Peyer's patch (tissue), 4 donors: ENCODE measurements around the gene MYO18B. TPM values are rescaled to one million over a fixed set of nuclear protein-coding genes. Genes with fewer than 3 reads are reported as not detected.

Source experiments
- DNase-seq, 3 donors: peaks; one replicate each; pipeline ENCODE4 v3.0.0-alpha.2; 2017 to 2019
- H3K27ac ChIP-seq, 4 donors: fragments of 200-600 bp; sonication (generic); one replicate each; pipeline ENCODE4 v1.5.1; 2016 to 2019
- H3K27me3 ChIP-seq, 2 donors: fragments of 200-600 bp; sonication (generic); one replicate each; pipeline ENCODE4 v1.5.1; 2019
- H3K36me3 ChIP-seq, 3 donors: fragments of 200-600 bp; sonication (generic); one replicate each; pipeline ENCODE4 v1.5.1; 2016 to 2019
- H3K4me1 ChIP-seq, 4 donors: fragments of 200-600 bp; sonication (generic); one replicate each; pipeline ENCODE4 v1.5.1; 2016 to 2019
- H3K4me3 ChIP-seq, 4 donors: fragments of 200-600 bp; sonication (generic); 1 replicate in 3 of 4; 2 replicates in 1 of 4; pipeline ENCODE4 v1.5.1; 2016 to 2019; ENCODE audit warnings: mild to moderate bottlenecking in 1 of 4
- H3K9me3 ChIP-seq, 4 donors: fragments of 200-600 bp; sonication (generic); one replicate each; pipeline ENCODE4 v1.5.1; 2016 to 2019; ENCODE audit warnings: mild to moderate bottlenecking in 1 of 4
- CTCF ChIP-seq, 6 experiments: fragments of 450-650 bp in 4 of 6; fragments of 200-600 bp in 2 of 6; sonication (generic) in 1 of 6; IDR thresholded peaks; one replicate each; pipeline ENCODE4 v1.5.1; 2017 to 2019; ENCODE audit warnings: antibody characterized with exemption in 6 of 6, mild to moderate bottlenecking in 3 of 6, moderate library complexity in 1 of 6
- POLR2A ChIP-seq, 2 donors: fragments of 450-650 bp; IDR thresholded peaks; one replicate each; pipeline ENCODE4 v1.5.1; 2017; ENCODE audit warnings: antibody characterized with exemption in 2 of 2, mild to moderate bottlenecking in 2 of 2, moderate library complexity in 2 of 2
- total RNA-seq, 4 donors: library from RNA; depleted of rRNA; stranded (reverse); fragments of >200 nt; gene quantifications; one replicate each; pipeline ENCODE4 v1.1.0, GENCODE V29; 2016

MYO18B gene
- total RNA-seq, 4 donors from 2014 or later: 0.28 to 0.83 TPM; not detected in 2

DNA sequence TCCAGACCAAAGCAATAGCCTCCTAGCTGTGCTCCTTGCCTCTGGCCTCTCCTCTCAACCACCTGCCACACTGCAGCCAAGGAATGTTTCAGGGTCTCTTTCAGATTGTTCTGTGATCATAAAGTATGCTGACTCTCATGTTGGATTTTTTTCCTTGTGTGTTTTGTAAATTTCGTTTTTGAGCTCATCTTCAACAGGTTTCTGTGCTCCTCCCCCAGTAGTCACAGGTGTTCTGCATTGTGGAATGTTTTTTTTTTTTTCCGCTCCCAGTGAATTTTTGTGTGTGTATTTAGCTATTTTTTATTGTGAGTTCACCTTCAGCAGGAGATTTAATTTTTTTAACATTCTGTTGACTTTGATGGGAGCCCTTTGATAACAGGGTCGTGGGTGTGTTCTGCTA is 153.7 kb downstream of the MYO18B start:
- Histone ChIP-seq H3K9me3 (no peaks in the 10 kb centered on the region), H3K27ac (no peak overlapping the region), H3K27me3 (no peaks in the 10 kb centered on the region), H3K4me3 (no peak overlapping the region), H3K36me3 (no peaks in the 10 kb centered on the region), H3K4me1 (no peaks in the 10 kb centered on the region)
- TF ChIP-seq CTCF (IDR thresholded peaks at IDR 0.05) (no peak), POLR2A (IDR thresholded peaks at IDR 0.05) (no peak)
- no peak for DNase-seq

GRCh38 chr22:25896098-25896497 is 154.1 kb downstream of the MYO18B start:
- TF ChIP-seq CTCF (IDR thresholded peaks at IDR 0.05): no peak
- no peak for TF ChIP-seq POLR2A (IDR thresholded peaks at IDR 0.05)
- H3K27me3 ChIP-seq: no peaks in the 10 kb centered on the region
- no peak overlapping the region for H3K27ac ChIP-seq
- DNase-seq: no peak
- H3K9me3 ChIP-seq: no peaks in the 10 kb centered on the region
- no peaks in the 10 kb centered on the region for H3K4me1 ChIP-seq
- no peaks in the 10 kb centered on the region for H3K36me3 ChIP-seq
- H3K4me3 ChIP-seq: no peak overlapping the region

- no peak overlapping the region for H3K27ac ChIP-seq
- no peak for DNase-seq
- no peaks in the 10 kb centered on the region for H3K36me3 ChIP-seq
- H3K4me3 ChIP-seq: no peak overlapping the region
- H3K4me1 ChIP-seq: no peaks in the 10 kb centered on the region
- H3K9me3 ChIP-seq: no peaks in the 10 kb centered on the region
- no peak for TF ChIP-seq CTCF (IDR thresholded peaks at IDR 0.05)
- TF ChIP-seq POLR2A (IDR thresholded peaks at IDR 0.05): no peak
- H3K27me3 ChIP-seq: no peaks in the 10 kb centered on the region
Observed at GRCh38 chr22:25896592-25896991, 154.6 kb downstream of the MYO18B start.

GRCh38 chr22:25898707-25899365 is 156.8 kb downstream of the MYO18B start:
- Histone ChIP-seq H3K27ac (no peak overlapping the region), H3K4me3 (no peak overlapping the region), H3K36me3 (no peaks in the 10 kb centered on the region), H3K4me1 (no peaks in the 10 kb centered on the region), H3K27me3 (no peaks in the 10 kb centered on the region), H3K9me3 (no peaks in the 10 kb centered on the region)
- TF ChIP-seq POLR2A (IDR thresholded peaks at IDR 0.05): no peak
- no peak for TF ChIP-seq CTCF (IDR thresholded peaks at IDR 0.05)
- DNase-seq: no peak

- Histone ChIP-seq H3K27ac (no peak overlapping the region), H3K4me3 (no peak overlapping the region), H3K27me3 (no peaks in the 10 kb centered on the region), H3K36me3 (no peaks in the 10 kb centered on the region), H3K9me3 (no peaks in the 10 kb centered on the region), H3K4me1 (no peaks in the 10 kb centered on the region)
- no peak for DNase-seq
- TF ChIP-seq CTCF (IDR thresholded peaks at IDR 0.05): no peak
- no peak for TF ChIP-seq POLR2A (IDR thresholded peaks at IDR 0.05)
Observed at GRCh38 chr22:25899566-25899965, 157.6 kb downstream of the MYO18B start.

DNA sequence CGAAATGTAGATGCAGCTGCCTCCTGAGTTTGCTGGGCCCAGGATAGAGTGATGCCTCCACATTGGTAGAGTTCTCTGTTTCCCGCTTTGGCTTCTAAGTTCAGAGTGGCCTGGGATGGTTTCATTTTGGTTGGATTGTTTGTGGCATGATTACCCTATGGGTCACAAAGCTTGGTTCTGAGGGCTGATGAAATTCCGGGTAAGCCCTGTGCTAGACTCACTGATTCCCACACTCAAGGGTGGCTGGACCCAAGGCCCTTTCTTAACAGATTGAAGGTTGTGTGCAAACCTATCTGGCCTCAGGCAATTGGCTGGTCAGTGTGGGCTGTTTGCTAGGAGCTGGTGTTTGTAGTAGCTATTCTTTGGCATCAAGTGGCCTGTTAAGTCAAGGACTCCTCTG is 158.4 kb downstream of the MYO18B start:
- DNase-seq: no peak
- no peak for TF ChIP-seq POLR2A (IDR thresholded peaks at IDR 0.05)
- TF ChIP-seq CTCF (IDR thresholded peaks at IDR 0.05): no peak
- H3K27ac ChIP-seq: no peak overlapping the region
- H3K27me3 ChIP-seq: no peaks in the 10 kb centered on the region
- H3K4me1 ChIP-seq: no peaks in the 10 kb centered on the region
- H3K36me3 ChIP-seq: no peaks in the 10 kb centered on the region
- no peak overlapping the region for H3K4me3 ChIP-seq
- no peaks in the 10 kb centered on the region for H3K9me3 ChIP-seq
